GM12878 (cell line): ENCODE results near the gene GTF2A1. TPM values are rescaled to one million over a fixed set of nuclear protein-coding genes. Genes with fewer than 3 reads are reported as not detected.

Experiments used
- BHLHE40 ChIP-seq, 2 experiments: fragments of 450-650 bp in 1 of 2; IDR thresholded peaks; 2 replicates each; pipeline ENCODE4 v1.6.1; 2011 to 2017; ENCODE audit warnings: low read depth in 2 of 2, borderline replicate concordance in 1 of 2, improper control_type of control experiment in 1 of 2, low read length in 1 of 2, mild to moderate bottlenecking in 1 of 2
- CBX5 ChIP-seq: sonication (generic); IDR thresholded peaks from 2 replicates; pipeline ENCODE4 v1.6.1; 2016; ENCODE audit warnings: low read depth, moderate library complexity, mild to moderate bottlenecking, inconsistent platforms
- CREB1 ChIP-seq: IDR thresholded peaks from 2 replicates; pipeline ENCODE4 v1.6.1; 2012; ENCODE audit warnings: low read depth, mild to moderate bottlenecking, inconsistent platforms
- EZH2 ChIP-seq: IDR thresholded peaks from 2 replicates; pipeline ENCODE4 v1.6.1; 2012; ENCODE audit warnings: low read depth, mild to moderate bottlenecking, control low read depth, inconsistent platforms, low read length, borderline replicate concordance; ENCODE audit not compliant: control insufficient read depth
- FOS ChIP-seq: IDR thresholded peaks from 3 replicates; pipeline ENCODE4 v1.6.1; 2011; ENCODE audit warnings: borderline replicate concordance; ENCODE audit not compliant: insufficient read length; ENCODE audit errors: extremely low read depth
- FOXM1 ChIP-seq: IDR thresholded peaks from 2 replicates; pipeline ENCODE4 v1.6.1; 2012; ENCODE audit warnings: low read depth, mild to moderate bottlenecking, inconsistent platforms, low read length, moderate library complexity
- MEF2A ChIP-seq: IDR thresholded peaks from 2 replicates; pipeline ENCODE4 v1.6.1; 2011; ENCODE audit warnings: low read depth, mild to moderate bottlenecking, low read length, moderate library complexity; ENCODE audit not compliant: insufficient read depth
- MTA3 ChIP-seq: IDR thresholded peaks from 2 replicates; pipeline ENCODE4 v1.6.1; 2012; ENCODE audit warnings: low read length, inconsistent platforms, borderline replicate concordance
- MXI1 ChIP-seq: fragments of 150-350 bp; IDR thresholded peaks from 2 replicates; pipeline ENCODE4 v1.6.1; 2011; ENCODE audit warnings: low read depth, mild to moderate bottlenecking, inconsistent platforms, low read length, improper control_type of control experiment
- MYC ChIP-seq: IDR thresholded peaks from 2 replicates; pipeline ENCODE4 v1.6.1; 2011; ENCODE audit warnings: mild to moderate bottlenecking, low read length, moderate library complexity, inconsistent platforms; ENCODE audit not compliant: insufficient read depth, insufficient replicate concordance, insufficient read length, severe bottlenecking
- NBN ChIP-seq: fragments of 450-650 bp; IDR thresholded peaks from 2 replicates; pipeline ENCODE4 v1.6.1; 2016
- NKRF ChIP-seq: fragments of 450-650 bp; conservative IDR thresholded peaks from 2 replicates; pipeline ENCODE4 v1.6.1; 2017; ENCODE audit warnings: mild to moderate bottlenecking, moderate library complexity
- RAD21 ChIP-seq: IDR thresholded peaks from 2 replicates; pipeline ENCODE4 v1.6.1; 2011; ENCODE audit warnings: mild to moderate bottlenecking, low read depth, low read length, moderate library complexity; ENCODE audit not compliant: insufficient read depth
- SMC3 ChIP-seq: IDR thresholded peaks from 2 replicates; pipeline ENCODE4 v1.6.1; 2011; ENCODE audit warnings: low read length, improper control_type of control experiment, borderline replicate concordance
- SREBF1 ChIP-seq: IDR thresholded peaks from 2 replicates; pipeline ENCODE4 v1.6.1; 2012; ENCODE audit warnings: mild to moderate bottlenecking, low read length
- SRF ChIP-seq, 2 experiments: IDR thresholded peaks; 2 replicates each; pipeline ENCODE4 v1.6.1; 2011; ENCODE audit warnings: low read depth in 2 of 2, low read length in 2 of 2, mild to moderate bottlenecking in 1 of 2, moderate library complexity in 1 of 2
- SUPT20H ChIP-seq: IDR thresholded peaks from 2 replicates; pipeline ENCODE4 v1.6.1; 2011; ENCODE audit warnings: low read depth, mild to moderate bottlenecking, low read length, moderate library complexity, borderline replicate concordance; ENCODE audit not compliant: control insufficient read depth
- TCF7 ChIP-seq: IDR thresholded peaks from 2 replicates; pipeline ENCODE4 v1.6.1; 2014; ENCODE audit warnings: antibody characterized with exemption, borderline replicate concordance
- WRNIP1 ChIP-seq: IDR thresholded peaks from 2 replicates; pipeline ENCODE4 v1.6.1; 2011; ENCODE audit warnings: low read depth, low read length, improper control_type of control experiment, borderline replicate concordance
- polyA plus RNA-seq, 11 experiments: library from polyadenylated mRNA; depleted of rRNA in 4 of 11; unstranded in 6 of 11; stranded (reverse) in 5 of 11; fragments of >200 nt; fragmentation: Nextera tagmentation in 4 of 11; fragmentation: Illumina TruSeq in 1 of 11; extraction: Ambion mirVana in 4 of 11; extraction: Trizol in 1 of 11; gene quantifications; 1 replicate in 1 of 11; 2 replicates in 10 of 11; pipeline versions ENCODE4 v1.2.1 to v1.2.3, GENCODE V29; 2011 to 2016; ENCODE audit warnings: inconsistent platforms in 2 of 11, missing spikeins in 2 of 11, low read depth in 1 of 11
- total RNA-seq, 4 experiments: library from RNA; depleted of rRNA in 3 of 4; stranded (reverse); fragments of >200 nt in 3 of 4; fragmentation: Illumina TruSeq in 1 of 4; extraction: Trizol in 1 of 4; gene quantifications; 2 replicates each; pipeline versions ENCODE4 v1.2.1 to v1.2.3, GENCODE V29; 2013 to 2021
- TF ChIP-seq, protein P1 (sequence below): fragments of 450-650 bp; IDR thresholded peaks from 2 replicates; pipeline ENCODE4 v1.6.1; 2018; ENCODE audit warnings: borderline replicate concordance, mild to moderate bottlenecking; ENCODE audit not compliant: partially characterized antibody
- TF ChIP-seq, protein P2 (sequence below): fragments of 450-650 bp; IDR thresholded peaks from 2 replicates; pipeline ENCODE4 v1.6.1; 2017; ENCODE audit warnings: low read depth, mild to moderate bottlenecking, moderate library complexity
- TF ChIP-seq, protein P3 (sequence below): IDR thresholded peaks from 2 replicates; pipeline ENCODE4 v1.6.1; 2012; ENCODE audit warnings: low read depth, low read length, improper control_type of control experiment

GTF2A1 gene
- total and polyA plus RNA-seq, 10 of the 15 experiments (the other 5 are each of a cell fraction or from before 2014, with no cell fraction given) = 2.5 to 28.7 (median 14.9) TPM

- TF ChIP-seq, protein P1, sequence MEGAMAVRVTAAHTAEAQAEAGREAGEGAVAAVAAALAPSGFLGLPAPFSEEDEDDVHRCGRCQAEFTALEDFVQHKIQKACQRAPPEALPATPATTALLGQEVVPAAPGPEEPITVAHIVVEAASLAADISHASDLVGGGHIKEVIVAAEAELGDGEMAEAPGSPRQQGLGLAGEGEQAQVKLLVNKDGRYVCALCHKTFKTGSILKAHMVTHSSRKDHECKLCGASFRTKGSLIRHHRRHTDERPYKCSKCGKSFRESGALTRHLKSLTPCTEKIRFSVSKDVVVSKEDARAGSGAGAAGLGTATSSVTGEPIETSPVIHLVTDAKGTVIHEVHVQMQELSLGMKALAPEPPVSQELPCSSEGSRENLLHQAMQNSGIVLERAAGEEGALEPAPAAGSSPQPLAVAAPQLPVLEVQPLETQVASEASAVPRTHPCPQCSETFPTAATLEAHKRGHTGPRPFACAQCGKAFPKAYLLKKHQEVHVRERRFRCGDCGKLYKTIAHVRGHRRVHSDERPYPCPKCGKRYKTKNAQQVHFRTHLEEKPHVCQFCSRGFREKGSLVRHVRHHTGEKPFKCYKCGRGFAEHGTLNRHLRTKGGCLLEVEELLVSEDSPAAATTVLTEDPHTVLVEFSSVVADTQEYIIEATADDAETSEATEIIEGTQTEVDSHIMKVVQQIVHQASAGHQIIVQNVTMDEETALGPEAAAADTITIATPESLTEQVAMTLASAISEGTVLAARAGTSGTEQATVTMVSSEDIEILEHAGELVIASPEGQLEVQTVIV = no peak
- TF ChIP-seq SMC3 (no peak), FOS (no peak), SRF (IDR thresholded peaks at IDR 0.05; ENCODE audit: low read depth in 2 of 2, low read length in 2 of 2) (no peak), MEF2A (0 out of 2 replicates have a peak, but pooled peaks have one; percentile 50), BHLHE40 (IDR thresholded peaks at IDR 0.05; ENCODE audit: borderline replicate concordance in 1 of 2, low read depth in 2 of 2, low read length in 1 of 2) (peak in 1 of 2 experiments; percentile 26; a peak in 2 of 4 replicates), RAD21 (no peak), MXI1 (peak; percentile 92), SUPT20H (no peak), WRNIP1 (no peak), NBN (peak; percentile 85), FOXM1 (peak; percentile 50), CREB1 (peak; percentile 90), TCF7 (no peak), EZH2 (no peak), MYC (no peak), NKRF (peak; percentile 56; the same call in 1 of the 2 replicates), MTA3 (0 out of 2 replicates have a peak, but pooled peaks have one; percentile 60), CBX5 (peak; percentile 29; the same call in 1 of the 2 replicates), SREBF1 (no peak)
- TF ChIP-seq, protein P2, sequence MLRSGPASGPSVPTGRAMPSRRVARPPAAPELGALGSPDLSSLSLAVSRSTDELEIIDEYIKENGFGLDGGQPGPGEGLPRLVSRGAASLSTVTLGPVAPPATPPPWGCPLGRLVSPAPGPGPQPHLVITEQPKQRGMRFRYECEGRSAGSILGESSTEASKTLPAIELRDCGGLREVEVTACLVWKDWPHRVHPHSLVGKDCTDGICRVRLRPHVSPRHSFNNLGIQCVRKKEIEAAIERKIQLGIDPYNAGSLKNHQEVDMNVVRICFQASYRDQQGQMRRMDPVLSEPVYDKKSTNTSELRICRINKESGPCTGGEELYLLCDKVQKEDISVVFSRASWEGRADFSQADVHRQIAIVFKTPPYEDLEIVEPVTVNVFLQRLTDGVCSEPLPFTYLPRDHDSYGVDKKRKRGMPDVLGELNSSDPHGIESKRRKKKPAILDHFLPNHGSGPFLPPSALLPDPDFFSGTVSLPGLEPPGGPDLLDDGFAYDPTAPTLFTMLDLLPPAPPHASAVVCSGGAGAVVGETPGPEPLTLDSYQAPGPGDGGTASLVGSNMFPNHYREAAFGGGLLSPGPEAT = peak; percentile 68; the same call in 1 of the 2 replicates
- TF ChIP-seq, protein P3, sequence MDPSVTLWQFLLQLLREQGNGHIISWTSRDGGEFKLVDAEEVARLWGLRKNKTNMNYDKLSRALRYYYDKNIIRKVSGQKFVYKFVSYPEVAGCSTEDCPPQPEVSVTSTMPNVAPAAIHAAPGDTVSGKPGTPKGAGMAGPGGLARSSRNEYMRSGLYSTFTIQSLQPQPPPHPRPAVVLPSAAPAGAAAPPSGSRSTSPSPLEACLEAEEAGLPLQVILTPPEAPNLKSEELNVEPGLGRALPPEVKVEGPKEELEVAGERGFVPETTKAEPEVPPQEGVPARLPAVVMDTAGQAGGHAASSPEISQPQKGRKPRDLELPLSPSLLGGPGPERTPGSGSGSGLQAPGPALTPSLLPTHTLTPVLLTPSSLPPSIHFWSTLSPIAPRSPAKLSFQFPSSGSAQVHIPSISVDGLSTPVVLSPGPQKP = no peak
These were observed 1.5 kb downstream of the GTF2A1 start (continued) for GRCh38 chr14:81219210-81219758.
